GM12864 (cell line): ENCODE measurements around the gene KCNN3.
A peak's percentile ranks its signal among the peaks of the same experiment; 100 is the strongest.

Experiments
- DNase-seq: peaks from one replicate; pipeline ENCODE4 v3.0.0-alpha.2; 2011; ENCODE audit warnings: low read depth
- H3K4me3 ChIP-seq: 2 replicates; pipeline ENCODE4 v1.5.1; 2011; ENCODE audit warnings: mild to moderate bottlenecking, low read depth, low read length, control low read depth
- TF ChIP-seq, protein P1 (sequence below): IDR thresholded peaks from 2 replicates; pipeline ENCODE4 v1.5.1; 2011; ENCODE audit warnings: low read depth, mild to moderate bottlenecking, moderate library complexity, low read length, control low read depth, inconsistent platforms; ENCODE audit errors: missing control alignments

The KCNN3 gene

GRCh38 chr1:154859786-154860155 lies 10.3 kb downstream of the KCNN3 start:
- peak overlapping the region; percentile 68 for H3K4me3 ChIP-seq
- peak; percentile 75 for DNase-seq
- TF ChIP-seq, protein P1, sequence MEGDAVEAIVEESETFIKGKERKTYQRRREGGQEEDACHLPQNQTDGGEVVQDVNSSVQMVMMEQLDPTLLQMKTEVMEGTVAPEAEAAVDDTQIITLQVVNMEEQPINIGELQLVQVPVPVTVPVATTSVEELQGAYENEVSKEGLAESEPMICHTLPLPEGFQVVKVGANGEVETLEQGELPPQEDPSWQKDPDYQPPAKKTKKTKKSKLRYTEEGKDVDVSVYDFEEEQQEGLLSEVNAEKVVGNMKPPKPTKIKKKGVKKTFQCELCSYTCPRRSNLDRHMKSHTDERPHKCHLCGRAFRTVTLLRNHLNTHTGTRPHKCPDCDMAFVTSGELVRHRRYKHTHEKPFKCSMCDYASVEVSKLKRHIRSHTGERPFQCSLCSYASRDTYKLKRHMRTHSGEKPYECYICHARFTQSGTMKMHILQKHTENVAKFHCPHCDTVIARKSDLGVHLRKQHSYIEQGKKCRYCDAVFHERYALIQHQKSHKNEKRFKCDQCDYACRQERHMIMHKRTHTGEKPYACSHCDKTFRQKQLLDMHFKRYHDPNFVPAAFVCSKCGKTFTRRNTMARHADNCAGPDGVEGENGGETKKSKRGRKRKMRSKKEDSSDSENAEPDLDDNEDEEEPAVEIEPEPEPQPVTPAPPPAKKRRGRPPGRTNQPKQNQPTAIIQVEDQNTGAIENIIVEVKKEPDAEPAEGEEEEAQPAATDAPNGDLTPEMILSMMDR, result no peak

GRCh38 chr1:154859151-154859785 lies 10.8 kb downstream of the KCNN3 start:
- H3K4me3 ChIP-seq, result peak overlapping the region; percentile 68
- TF ChIP-seq, protein P1, result no peak
- DNase-seq, result no peak

GRCh38 chr1:154857441-154858215 lies 12.5 kb downstream of the KCNN3 start:
- TF ChIP-seq, protein P1, result no peak
- DNase-seq, result no peak
- H3K4me3 ChIP-seq, result peak overlapping the region; percentile 68

DNA sequence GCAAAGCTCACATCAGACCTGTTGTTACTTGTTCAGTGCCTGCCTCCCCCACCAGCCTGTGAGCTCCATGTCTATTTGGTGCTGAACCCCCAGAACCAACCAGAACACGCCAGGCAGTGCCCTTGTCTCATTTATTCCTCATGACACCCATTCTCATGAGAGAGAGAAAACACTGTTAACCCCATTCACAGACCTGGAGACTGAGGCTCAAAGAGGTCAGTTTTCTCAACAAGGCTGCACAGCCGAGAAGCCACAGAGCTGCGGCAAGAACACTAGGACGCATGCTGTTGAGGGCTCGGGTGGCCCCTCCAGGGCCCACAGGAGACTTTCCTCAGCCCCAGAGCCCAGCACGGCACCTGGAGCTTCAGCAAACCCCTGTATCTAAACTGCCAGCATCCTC lies 13.1 kb downstream of the KCNN3 start:
- DNase-seq, result no peak
- peak overlapping the region; percentile 68 for H3K4me3 ChIP-seq
- TF ChIP-seq, protein P1, result no peak

DNA sequence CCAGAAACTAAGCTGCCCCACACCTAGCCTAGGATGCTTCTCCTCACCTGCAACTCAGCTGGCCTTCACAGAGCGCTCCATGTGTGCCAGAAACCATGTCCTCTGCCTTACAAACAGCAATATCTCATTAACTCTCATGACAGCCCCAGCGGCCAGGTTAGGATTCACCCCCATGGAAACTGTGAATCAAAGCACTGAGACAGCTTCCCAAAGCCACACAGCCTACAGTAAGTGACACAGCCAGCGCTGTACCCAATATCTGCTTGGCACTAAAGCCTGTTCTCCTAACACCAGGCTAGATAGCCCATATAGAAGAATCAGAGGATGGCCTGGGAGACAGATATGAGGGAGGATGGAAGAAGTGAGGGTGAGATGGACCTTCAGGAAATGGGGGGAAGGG lies 13.5 kb downstream of the KCNN3 start:
- peak overlapping the region; percentile 68 for H3K4me3 ChIP-seq
- DNase-seq, result no peak
- TF ChIP-seq, protein P1, result no peak

DNA sequence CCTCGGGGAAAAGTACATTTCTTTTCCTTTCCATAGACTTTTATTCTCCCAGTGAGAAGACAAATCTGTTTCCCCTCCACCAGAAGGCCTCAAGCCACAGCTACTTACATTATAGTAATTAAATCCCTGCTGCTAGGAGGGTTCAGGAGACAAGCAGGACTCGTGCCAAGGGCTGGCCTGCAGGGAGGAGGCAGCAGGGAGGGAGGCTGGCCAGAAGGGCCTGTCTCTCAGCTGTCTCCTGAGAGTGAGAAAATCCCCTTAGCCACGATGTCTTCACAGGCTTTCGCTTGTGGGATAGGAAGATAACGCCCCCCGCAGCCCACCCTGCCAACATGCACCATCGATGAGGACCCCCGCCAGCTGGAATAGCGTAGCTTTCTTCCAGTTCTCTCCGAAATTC lies 14.0 kb downstream of the KCNN3 start:
- TF ChIP-seq, protein P1, result no peak
- DNase-seq, result no peak
- no peak overlapping the region for H3K4me3 ChIP-seq
